Measurements from ENCODE around the gene CTAGE15. TPM values are rescaled to one million over a fixed set of nuclear protein-coding genes. Genes with fewer than 3 reads are reported as not detected.
"Not testable (repeated sequence)": the region's sequence is repeated elsewhere in the genome, so short reads cannot be mapped to it uniquely, and the experiment has no call there.

Gene CTAGE15
- 0.20 TPM in 1 of 2 replicates, not detected in the other for total RNA-seq (2021)
- Bru-seq, nascent RNA, result percentile 14 among the genes with signal in this experiment
- percentile 21 among the genes with signal in this experiment for BruChase-seq, experiment 1, labeled RNA remaining after a 2-hour chase
- BruChase-seq, experiment 2, labeled RNA remaining after a 6-hour chase, result not detected
- long read RNA-seq, result 0 reads

GRCh38 chr7:143571501-143571900, at the start of gene CTAGE15:
Gene CTAGE15, plus strand, starts transcription at chr7:143571801. Its CDS starts 17 bp downstream, at chr7:143571818.
- H3K9me2 ChIP-seq (ENCODE audit: insufficient read depth); H4K20me1 ChIP-seq (ENCODE audit: insufficient read depth); BruUV-seq (replicated peaks); H3K27me3 ChIP-seq (ENCODE audit: insufficient read depth, low read depth); H3F3A ChIP-seq (ENCODE audit: insufficient read depth, low read depth); H3K79me2 ChIP-seq (ENCODE audit: low read depth); CTCF ChIA-PET; H2AFZ ChIP-seq; H3K4me3 ChIP-seq; POLR2A ChIA-PET (ENCODE audit: unreplicated experiment); H3K4me2 ChIP-seq; intact Hi-C loops (cut with micrococcal nuclease; ENCODE audit: unreplicated experiment); H3K36me3 ChIP-seq (ENCODE audit: low read depth); H3K9me3 ChIP-seq (ENCODE audit: insufficient read depth, low read depth); H3K27ac ChIP-seq; H3K4me1 ChIP-seq (replicated peaks; ENCODE audit: insufficient read depth); DNase-seq: not testable (repeated sequence)

GRCh38 chr7:143522309-143522916, 49.2 kb upstream of the CTAGE15 start:
- H3K9me2 ChIP-seq (ENCODE audit: insufficient read depth); H3K36me3 ChIP-seq (ENCODE audit: low read depth); H3K79me2 ChIP-seq (ENCODE audit: low read depth); H3K27ac ChIP-seq; H3F3A ChIP-seq (ENCODE audit: insufficient read depth, low read depth); H2AFZ ChIP-seq; intact Hi-C loops (cut with micrococcal nuclease; ENCODE audit: unreplicated experiment); BruUV-seq (replicated peaks); CTCF ChIA-PET; H3K4me3 ChIP-seq; POLR2A ChIA-PET (ENCODE audit: unreplicated experiment); H3K27me3 ChIP-seq (ENCODE audit: insufficient read depth, low read depth); H3K4me1 ChIP-seq (replicated peaks; ENCODE audit: insufficient read depth); H3K4me2 ChIP-seq; H3K9me3 ChIP-seq (ENCODE audit: insufficient read depth, low read depth); DNase-seq; H4K20me1 ChIP-seq (ENCODE audit: insufficient read depth): not testable (repeated sequence)

- H4K20me1 ChIP-seq (ENCODE audit: insufficient read depth); DNase-seq; H2AFZ ChIP-seq; BruUV-seq (replicated peaks); CTCF ChIA-PET; intact Hi-C loops (cut with micrococcal nuclease; ENCODE audit: unreplicated experiment); H3K27me3 ChIP-seq (ENCODE audit: insufficient read depth, low read depth); H3F3A ChIP-seq (ENCODE audit: insufficient read depth, low read depth); H3K9me2 ChIP-seq (ENCODE audit: insufficient read depth); POLR2A ChIA-PET (ENCODE audit: unreplicated experiment); H3K27ac ChIP-seq; H3K4me1 ChIP-seq (replicated peaks; ENCODE audit: insufficient read depth); H3K36me3 ChIP-seq (ENCODE audit: low read depth); H3K4me2 ChIP-seq; H3K9me3 ChIP-seq (ENCODE audit: insufficient read depth, low read depth); H3K4me3 ChIP-seq; H3K79me2 ChIP-seq (ENCODE audit: low read depth): not testable (repeated sequence)
These were observed 40.3 kb upstream of the CTAGE15 start for GRCh38 chr7:143531169-143531926.

- H3K9me3 ChIP-seq (ENCODE audit: insufficient read depth, low read depth); DNase-seq; H3K4me1 ChIP-seq (replicated peaks; ENCODE audit: insufficient read depth); H3K27ac ChIP-seq; H3K36me3 ChIP-seq (ENCODE audit: low read depth); H2AFZ ChIP-seq; CTCF ChIA-PET; H3K79me2 ChIP-seq (ENCODE audit: low read depth); intact Hi-C loops (cut with micrococcal nuclease; ENCODE audit: unreplicated experiment); H4K20me1 ChIP-seq (ENCODE audit: insufficient read depth); H3K4me3 ChIP-seq; H3K27me3 ChIP-seq (ENCODE audit: insufficient read depth, low read depth); BruUV-seq (replicated peaks); POLR2A ChIA-PET (ENCODE audit: unreplicated experiment); H3K9me2 ChIP-seq (ENCODE audit: insufficient read depth); H3K4me2 ChIP-seq; H3F3A ChIP-seq (ENCODE audit: insufficient read depth, low read depth): not testable (repeated sequence)
These were observed 39.7 kb upstream of the CTAGE15 start for GRCh38 chr7:143531932-143532331.

GRCh38 chr7:143533213-143533839, 38.3 kb upstream of the CTAGE15 start:
- CTCF ChIA-PET, DNase-seq: not testable (repeated sequence)

GRCh38 chr7:143536443-143536842, 35.2 kb upstream of the CTAGE15 start:
- DNase-seq; POLR2A ChIA-PET (ENCODE audit: unreplicated experiment); intact Hi-C loops (cut with micrococcal nuclease; ENCODE audit: unreplicated experiment); H3F3A ChIP-seq (ENCODE audit: insufficient read depth, low read depth); CTCF ChIA-PET; H4K20me1 ChIP-seq (ENCODE audit: insufficient read depth); H3K27me3 ChIP-seq (ENCODE audit: insufficient read depth, low read depth); H2AFZ ChIP-seq; BruUV-seq (replicated peaks); H3K4me3 ChIP-seq; H3K4me1 ChIP-seq (replicated peaks; ENCODE audit: insufficient read depth); H3K36me3 ChIP-seq (ENCODE audit: low read depth); H3K9me3 ChIP-seq (ENCODE audit: insufficient read depth, low read depth); H3K79me2 ChIP-seq (ENCODE audit: low read depth); H3K27ac ChIP-seq; H3K9me2 ChIP-seq (ENCODE audit: insufficient read depth); H3K4me2 ChIP-seq: not testable (repeated sequence)

More at GRCh38 chr7:143533213-143533839, 38.3 kb upstream of the CTAGE15 start:
- POLR2A ChIA-PET (ENCODE audit: unreplicated experiment); H3K4me1 ChIP-seq (replicated peaks; ENCODE audit: insufficient read depth); H3K27ac ChIP-seq; H3K79me2 ChIP-seq (ENCODE audit: low read depth); H3K4me2 ChIP-seq; H2AFZ ChIP-seq; BruUV-seq (replicated peaks); H3K4me3 ChIP-seq; intact Hi-C loops (cut with micrococcal nuclease; ENCODE audit: unreplicated experiment); H3K36me3 ChIP-seq (ENCODE audit: low read depth); H3K9me3 ChIP-seq (ENCODE audit: insufficient read depth, low read depth); H4K20me1 ChIP-seq (ENCODE audit: insufficient read depth); H3F3A ChIP-seq (ENCODE audit: insufficient read depth, low read depth); H3K27me3 ChIP-seq (ENCODE audit: insufficient read depth, low read depth); H3K9me2 ChIP-seq (ENCODE audit: insufficient read depth): not testable (repeated sequence)

GRCh38 chr7:143543288-143544038, 28.1 kb upstream of the CTAGE15 start:
- H3F3A ChIP-seq (ENCODE audit: insufficient read depth, low read depth); H3K27ac ChIP-seq; H3K79me2 ChIP-seq (ENCODE audit: low read depth); intact Hi-C loops (cut with micrococcal nuclease; ENCODE audit: unreplicated experiment); BruUV-seq (replicated peaks); DNase-seq; H3K9me2 ChIP-seq (ENCODE audit: insufficient read depth); H3K4me1 ChIP-seq (replicated peaks; ENCODE audit: insufficient read depth); H3K9me3 ChIP-seq (ENCODE audit: insufficient read depth, low read depth); H3K4me2 ChIP-seq; H3K27me3 ChIP-seq (ENCODE audit: insufficient read depth, low read depth); H3K4me3 ChIP-seq; CTCF ChIA-PET; H3K36me3 ChIP-seq (ENCODE audit: low read depth); POLR2A ChIA-PET (ENCODE audit: unreplicated experiment); H2AFZ ChIP-seq; H4K20me1 ChIP-seq (ENCODE audit: insufficient read depth): not testable (repeated sequence)

Data from PC-9 (cell line).